ENCODE data around the gene VSIG10. TPM values are rescaled to one million over a fixed set of nuclear protein-coding genes. Genes with fewer than 3 reads are reported as not detected.
"Not testable (repeated sequence)": the region's sequence is repeated elsewhere in the genome, so short reads cannot be mapped to it uniquely, and the experiment has no call there.

The VSIG10 gene
- total and polyA plus RNA-seq, 8 donors = 8.3 to 300 (median 23.1) TPM

GRCh38 chr12:118023301-118023860 is 80.4 kb downstream of the VSIG10 start:
- no peak overlapping the region for H3K4me3 ChIP-seq
- peaks cover 35 to 94% (median 85%) of the 10 kb centered on the region in 4 donors for H3K36me3 ChIP-seq
- no peak overlapping the region for H3K27ac ChIP-seq
- no peaks in the 10 kb centered on the region for H3K9me3 ChIP-seq
- intact Hi-C loops (cut with DNase I; ENCODE audit: low total_unique reads) = no loop called here
- 86 to 93% (median 88%) methylated on average over 8 to 9 of the region's 9 CpGs for WGBS, 5 donors
- no peaks in the 10 kb centered on the region for H3K4me1 ChIP-seq
- no peak for DNase-seq
- no peaks in the 10 kb centered on the region for H3K27me3 ChIP-seq
- TF ChIP-seq EP300 (IDR thresholded peaks at IDR 0.05) = no peak
- no peak for TF ChIP-seq POLR2AphosphoS5 (IDR thresholded peaks at IDR 0.05)
- no peak for TF ChIP-seq CTCF (IDR thresholded peaks at IDR 0.05)
- no peak for TF ChIP-seq POLR2A (IDR thresholded peaks at IDR 0.05)

GRCh38 chr12:118022728-118023109 is 81.1 kb downstream of the VSIG10 start:
- H3K4me1 ChIP-seq = peaks cover 0 to 6% (median 2%) of the 10 kb centered on the region in 4 donors
- no peak overlapping the region for H3K27ac ChIP-seq
- no peak overlapping the region for H3K4me3 ChIP-seq
- no peaks in the 10 kb centered on the region for H3K9me3 ChIP-seq
- intact Hi-C loops (cut with DNase I; ENCODE audit: low total_unique reads) = no loop called here
- no peak for TF ChIP-seq POLR2A (IDR thresholded peaks at IDR 0.05)
- TF ChIP-seq EP300 (IDR thresholded peaks at IDR 0.05) = no peak
- no peak for TF ChIP-seq POLR2AphosphoS5 (IDR thresholded peaks at IDR 0.05)
- no peak for TF ChIP-seq CTCF (IDR thresholded peaks at IDR 0.05)
- no peak for DNase-seq
- H3K36me3 ChIP-seq = peaks cover 35 to 88% (median 78%) of the 10 kb centered on the region in 4 donors
- 93 to 96% (median 94%) methylated on average over 3 of the region's 3 CpGs for WGBS, 5 donors
- H3K27me3 ChIP-seq = no peaks in the 10 kb centered on the region

GRCh38 chr12:118022097-118022727 is 81.6 kb downstream of the VSIG10 start:
- WGBS, 5 donors = 91 to 97% (median 93%) methylated on average over 13 of the region's 13 CpGs
- H3K4me3 ChIP-seq; H3K27ac ChIP-seq; intact Hi-C loops (cut with DNase I; ENCODE audit: low total_unique reads); H3K27me3 ChIP-seq; H3K9me3 ChIP-seq; DNase-seq: not testable (repeated sequence)
- peaks cover 4 to 11% (median 7%) of the 10 kb centered on the region in 4 donors for H3K4me1 ChIP-seq
- H3K36me3 ChIP-seq = peaks cover 33 to 83% (median 74%) of the 10 kb centered on the region in 4 donors

GRCh38 chr12:118020036-118020435 is 83.8 kb downstream of the VSIG10 start:
- intact Hi-C loops (cut with DNase I; ENCODE audit: low total_unique reads) = no loop called here
- no peak for TF ChIP-seq CTCF (IDR thresholded peaks at IDR 0.05)
- no peak for TF ChIP-seq POLR2A (IDR thresholded peaks at IDR 0.05)
- TF ChIP-seq EP300 (IDR thresholded peaks at IDR 0.05) = no peak
- TF ChIP-seq POLR2AphosphoS5 (IDR thresholded peaks at IDR 0.05) = no peak
- Histone ChIP-seq H3K36me3 (peaks cover 16 to 61% (median 52%) of the 10 kb centered on the region in 4 donors), H3K4me3 (no peak overlapping the region), H3K27me3 (no peaks in the 10 kb centered on the region), H3K27ac (no peak overlapping the region), H3K9me3 (no peaks in the 10 kb centered on the region), H3K4me1 (peaks cover 6 to 24% (median 18%) of the 10 kb centered on the region in 4 donors)
- WGBS, 5 donors = 79 to 100% (median 91%) methylated on average over 1 of the region's 1 CpG
- no peak for DNase-seq

GRCh38 chr12:118017926-118018325 is 85.9 kb downstream of the VSIG10 start:
- peaks cover 6 to 24% (median 18%) of the 10 kb centered on the region in 4 donors for H3K4me1 ChIP-seq
- no peak for DNase-seq
- no peak overlapping the region for H3K27ac ChIP-seq
- H3K27me3 ChIP-seq = no peaks in the 10 kb centered on the region
- H3K36me3 ChIP-seq = peaks cover 16 to 41% (median 41%) of the 10 kb centered on the region in 4 donors
- H3K4me3 ChIP-seq = peak overlapping the region in 1 of 4 donors; percentile 90
- no peak for TF ChIP-seq POLR2A (IDR thresholded peaks at IDR 0.05)
- TF ChIP-seq POLR2AphosphoS5 (IDR thresholded peaks at IDR 0.05) = no peak
- no peak for TF ChIP-seq CTCF (IDR thresholded peaks at IDR 0.05)
- no peak for TF ChIP-seq EP300 (IDR thresholded peaks at IDR 0.05)
- intact Hi-C loops (cut with DNase I; ENCODE audit: low total_unique reads) = no loop called here
- H3K9me3 ChIP-seq = no peaks in the 10 kb centered on the region
